Neural cell (in vitro differentiated cells): Measurements from ENCODE around the gene RCBTB2. TPM values are rescaled to one million over a fixed set of nuclear protein-coding genes. Genes with fewer than 3 reads are reported as not detected.

Source experiments
- H2AFZ ChIP-seq: fragments of 200-600, 300-800 bp; sonication (generic), shearing (Covaris generic); 2 replicates; pipeline ENCODE4 v1.6.0; 2014; ENCODE audit warnings: low read depth, mild to moderate bottlenecking, antibody characterized with exemption, low read length, moderate library complexity
- H3F3A ChIP-seq: fragments of 200-600 bp; shearing (Covaris generic); 2 replicates; pipeline ENCODE4 v1.6.1; 2016; ENCODE audit warnings: mild to moderate bottlenecking, moderate library complexity, mixed read lengths, antibody characterized with exemption, low read length; ENCODE audit not compliant: insufficient read depth, poor library complexity, severe bottlenecking
- H3K27ac ChIP-seq: fragments of 200-600, 300-800 bp; sonication (generic), shearing (Covaris generic); 2 replicates; pipeline ENCODE4 v1.5.1; 2014; ENCODE audit warnings: mild to moderate bottlenecking, low read length, moderate library complexity
- H3K27me3 ChIP-seq: fragments of 300-800, 200-600 bp; sonication (generic), shearing (Covaris generic); 2 replicates; pipeline ENCODE4 v1.6.0; 2014; ENCODE audit warnings: mild to moderate bottlenecking, low read depth, low read length, moderate library complexity; ENCODE audit not compliant: insufficient read depth
- H3K36me3 ChIP-seq: fragments of 300-800, 200-600 bp; sonication (generic), shearing (Covaris generic); 2 replicates; pipeline ENCODE4 v1.5.1; 2014; ENCODE audit warnings: mild to moderate bottlenecking, antibody characterized with exemption, low read length, moderate library complexity; ENCODE audit not compliant: insufficient read depth
- H3K4me2 ChIP-seq: fragments of 300-800, 200-600 bp; sonication (generic), shearing (Covaris generic); 2 replicates; pipeline ENCODE4 v1.6.0; 2014; ENCODE audit warnings: mild to moderate bottlenecking, low read length
- H3K4me3 ChIP-seq: fragments of 300-800, 200-600 bp; sonication (generic), shearing (Covaris generic); 2 replicates; pipeline ENCODE4 v1.5.1; 2014; ENCODE audit warnings: mild to moderate bottlenecking, low read length, moderate library complexity
- H3K79me2 ChIP-seq: fragments of 200-600 bp; shearing (Covaris generic); replicated peaks from 2 replicates; pipeline ENCODE4 v1.6.0; 2014; ENCODE audit warnings: mild to moderate bottlenecking, low read length, moderate library complexity; ENCODE audit not compliant: insufficient read depth
- H3K9ac ChIP-seq: fragments of 300-800, 200-600 bp; sonication (generic), shearing (Covaris generic); 2 replicates; pipeline ENCODE4 v1.6.1; 2016; ENCODE audit warnings: mild to moderate bottlenecking, low read length, mixed read lengths
- H3K9me2 ChIP-seq: fragments of 200-600 bp; shearing (Covaris generic); 2 replicates; pipeline ENCODE4 v1.6.1; 2016; ENCODE audit warnings: mild to moderate bottlenecking, low read length, mixed read lengths; ENCODE audit not compliant: insufficient read depth
- H3K9me3 ChIP-seq: fragments of 200-600, 300-800 bp; sonication (generic), shearing (Covaris generic); 2 replicates; pipeline ENCODE4 v1.6.1; 2016; ENCODE audit warnings: mild to moderate bottlenecking, mixed run types, low read length, moderate library complexity, mixed read lengths
- H4K20me1 ChIP-seq: fragments of 200-600 bp; shearing (Covaris generic); 2 replicates; pipeline ENCODE4 v1.6.1; 2016; ENCODE audit warnings: mild to moderate bottlenecking, mixed run types; ENCODE audit not compliant: insufficient read depth
- EP300 ChIP-seq: fragments of 450-650 bp; conservative IDR thresholded peaks from 2 replicates; pipeline ENCODE4 v1.6.1; 2014; ENCODE audit warnings: antibody characterized with exemption, mild to moderate bottlenecking, moderate library complexity; ENCODE audit not compliant: poor library complexity, severe bottlenecking
- EZH2 ChIP-seq: fragments of 200-600, 300-800 bp; shearing (Covaris generic), sonication (generic); IDR thresholded peaks from 2 replicates; pipeline ENCODE4 v1.6.1; 2014; ENCODE audit warnings: antibody characterized with exemption, low read length, borderline replicate concordance, mild to moderate bottlenecking; ENCODE audit not compliant: insufficient read depth, poor library complexity, severe bottlenecking
- MXI1 ChIP-seq: fragments of 450-650 bp; conservative IDR thresholded peaks from 2 replicates; pipeline ENCODE4 v1.6.1; 2014; ENCODE audit warnings: antibody characterized with exemption, mild to moderate bottlenecking; ENCODE audit not compliant: poor library complexity, severe bottlenecking
- POLR2AphosphoS5 ChIP-seq: IDR thresholded peaks from 2 replicates; pipeline ENCODE4 v1.6.1; 2012
- RAD21 ChIP-seq: fragments of 450-650 bp; conservative IDR thresholded peaks from 2 replicates; pipeline ENCODE4 v1.6.1; 2014; ENCODE audit warnings: antibody characterized with exemption, mild to moderate bottlenecking, moderate library complexity
- SMC3 ChIP-seq: fragments of 450-650 bp; conservative IDR thresholded peaks from 2 replicates; pipeline ENCODE4 v1.6.1; 2014; ENCODE audit warnings: antibody characterized with exemption, mild to moderate bottlenecking, moderate library complexity; ENCODE audit not compliant: poor library complexity
- TAF1 ChIP-seq: IDR thresholded peaks from 2 replicates; pipeline ENCODE4 v1.6.1; 2012; ENCODE audit warnings: low read depth
- polyA plus RNA-seq: library from polyadenylated mRNA; depleted of rRNA; stranded (reverse); fragments of >200 nt; gene quantifications from 2 replicates; pipeline ENCODE4 v1.2.3, GENCODE V29; 2014
- TF ChIP-seq, protein P1 (sequence below): IDR thresholded peaks from 2 replicates; pipeline ENCODE4 v1.6.1; 2012; ENCODE audit warnings: borderline replicate concordance
- TF ChIP-seq, protein P2 (sequence below): fragments of 450-650 bp; IDR thresholded peaks from 2 replicates; pipeline ENCODE4 v1.5.1; 2014; ENCODE audit warnings: antibody characterized with exemption, mild to moderate bottlenecking, moderate library complexity; ENCODE audit not compliant: poor library complexity, severe bottlenecking

RCBTB2 gene
- polyA plus RNA-seq, 1 donor from 2014 or later = 19.0 TPM

DNA sequence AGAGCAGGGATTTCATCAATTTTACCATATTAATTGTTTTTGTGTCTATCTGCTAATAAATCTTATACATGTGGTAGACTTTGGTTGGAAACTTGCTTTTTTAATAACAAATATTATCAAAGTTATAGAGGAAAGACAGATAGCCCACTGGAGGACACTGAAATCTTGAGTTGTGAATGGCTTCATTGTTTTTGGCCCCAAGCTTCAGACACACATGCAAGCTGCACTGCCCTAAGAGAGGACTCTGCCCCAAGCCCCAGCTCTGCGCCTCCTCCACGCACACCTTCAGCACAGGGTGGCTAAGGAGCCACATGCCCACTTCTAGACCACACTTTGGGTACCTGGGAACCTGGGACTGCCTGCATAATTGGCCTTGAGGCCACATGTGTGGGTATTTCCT lies 35.2 kb downstream of the RCBTB2 start:
- no peak overlapping the region for H3K4me2 ChIP-seq
- no peak overlapping the region for H3K4me3 ChIP-seq
- H3K36me3 ChIP-seq = no peaks in the 10 kb centered on the region
- no peak overlapping the region for H3K9ac ChIP-seq
- TF ChIP-seq EZH2 (no peak), EP300 (no peak), TAF1 (no peak), MXI1 (no peak), SMC3 (no peak), POLR2AphosphoS5 (no peak), RAD21 (no peak)
- TF ChIP-seq, protein P1, sequence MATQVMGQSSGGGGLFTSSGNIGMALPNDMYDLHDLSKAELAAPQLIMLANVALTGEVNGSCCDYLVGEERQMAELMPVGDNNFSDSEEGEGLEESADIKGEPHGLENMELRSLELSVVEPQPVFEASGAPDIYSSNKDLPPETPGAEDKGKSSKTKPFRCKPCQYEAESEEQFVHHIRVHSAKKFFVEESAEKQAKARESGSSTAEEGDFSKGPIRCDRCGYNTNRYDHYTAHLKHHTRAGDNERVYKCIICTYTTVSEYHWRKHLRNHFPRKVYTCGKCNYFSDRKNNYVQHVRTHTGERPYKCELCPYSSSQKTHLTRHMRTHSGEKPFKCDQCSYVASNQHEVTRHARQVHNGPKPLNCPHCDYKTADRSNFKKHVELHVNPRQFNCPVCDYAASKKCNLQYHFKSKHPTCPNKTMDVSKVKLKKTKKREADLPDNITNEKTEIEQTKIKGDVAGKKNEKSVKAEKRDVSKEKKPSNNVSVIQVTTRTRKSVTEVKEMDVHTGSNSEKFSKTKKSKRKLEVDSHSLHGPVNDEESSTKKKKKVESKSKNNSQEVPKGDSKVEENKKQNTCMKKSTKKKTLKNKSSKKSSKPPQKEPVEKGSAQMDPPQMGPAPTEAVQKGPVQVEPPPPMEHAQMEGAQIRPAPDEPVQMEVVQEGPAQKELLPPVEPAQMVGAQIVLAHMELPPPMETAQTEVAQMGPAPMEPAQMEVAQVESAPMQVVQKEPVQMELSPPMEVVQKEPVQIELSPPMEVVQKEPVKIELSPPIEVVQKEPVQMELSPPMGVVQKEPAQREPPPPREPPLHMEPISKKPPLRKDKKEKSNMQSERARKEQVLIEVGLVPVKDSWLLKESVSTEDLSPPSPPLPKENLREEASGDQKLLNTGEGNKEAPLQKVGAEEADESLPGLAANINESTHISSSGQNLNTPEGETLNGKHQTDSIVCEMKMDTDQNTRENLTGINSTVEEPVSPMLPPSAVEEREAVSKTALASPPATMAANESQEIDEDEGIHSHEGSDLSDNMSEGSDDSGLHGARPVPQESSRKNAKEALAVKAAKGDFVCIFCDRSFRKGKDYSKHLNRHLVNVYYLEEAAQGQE = no peak
- TF ChIP-seq, protein P2, sequence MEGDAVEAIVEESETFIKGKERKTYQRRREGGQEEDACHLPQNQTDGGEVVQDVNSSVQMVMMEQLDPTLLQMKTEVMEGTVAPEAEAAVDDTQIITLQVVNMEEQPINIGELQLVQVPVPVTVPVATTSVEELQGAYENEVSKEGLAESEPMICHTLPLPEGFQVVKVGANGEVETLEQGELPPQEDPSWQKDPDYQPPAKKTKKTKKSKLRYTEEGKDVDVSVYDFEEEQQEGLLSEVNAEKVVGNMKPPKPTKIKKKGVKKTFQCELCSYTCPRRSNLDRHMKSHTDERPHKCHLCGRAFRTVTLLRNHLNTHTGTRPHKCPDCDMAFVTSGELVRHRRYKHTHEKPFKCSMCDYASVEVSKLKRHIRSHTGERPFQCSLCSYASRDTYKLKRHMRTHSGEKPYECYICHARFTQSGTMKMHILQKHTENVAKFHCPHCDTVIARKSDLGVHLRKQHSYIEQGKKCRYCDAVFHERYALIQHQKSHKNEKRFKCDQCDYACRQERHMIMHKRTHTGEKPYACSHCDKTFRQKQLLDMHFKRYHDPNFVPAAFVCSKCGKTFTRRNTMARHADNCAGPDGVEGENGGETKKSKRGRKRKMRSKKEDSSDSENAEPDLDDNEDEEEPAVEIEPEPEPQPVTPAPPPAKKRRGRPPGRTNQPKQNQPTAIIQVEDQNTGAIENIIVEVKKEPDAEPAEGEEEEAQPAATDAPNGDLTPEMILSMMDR = no peak
- H3K27ac ChIP-seq = no peak overlapping the region
- no peaks in the 10 kb centered on the region for H3K9me3 ChIP-seq
- H3F3A ChIP-seq = no peaks in the 10 kb centered on the region
- H3K79me2 ChIP-seq = no peaks in the 10 kb centered on the region
- no peaks in the 10 kb centered on the region for H3K27me3 ChIP-seq
- no peaks in the 10 kb centered on the region for H4K20me1 ChIP-seq
- no peaks in the 10 kb centered on the region for H3K9me2 ChIP-seq
- no peak overlapping the region for H2AFZ ChIP-seq

DNA sequence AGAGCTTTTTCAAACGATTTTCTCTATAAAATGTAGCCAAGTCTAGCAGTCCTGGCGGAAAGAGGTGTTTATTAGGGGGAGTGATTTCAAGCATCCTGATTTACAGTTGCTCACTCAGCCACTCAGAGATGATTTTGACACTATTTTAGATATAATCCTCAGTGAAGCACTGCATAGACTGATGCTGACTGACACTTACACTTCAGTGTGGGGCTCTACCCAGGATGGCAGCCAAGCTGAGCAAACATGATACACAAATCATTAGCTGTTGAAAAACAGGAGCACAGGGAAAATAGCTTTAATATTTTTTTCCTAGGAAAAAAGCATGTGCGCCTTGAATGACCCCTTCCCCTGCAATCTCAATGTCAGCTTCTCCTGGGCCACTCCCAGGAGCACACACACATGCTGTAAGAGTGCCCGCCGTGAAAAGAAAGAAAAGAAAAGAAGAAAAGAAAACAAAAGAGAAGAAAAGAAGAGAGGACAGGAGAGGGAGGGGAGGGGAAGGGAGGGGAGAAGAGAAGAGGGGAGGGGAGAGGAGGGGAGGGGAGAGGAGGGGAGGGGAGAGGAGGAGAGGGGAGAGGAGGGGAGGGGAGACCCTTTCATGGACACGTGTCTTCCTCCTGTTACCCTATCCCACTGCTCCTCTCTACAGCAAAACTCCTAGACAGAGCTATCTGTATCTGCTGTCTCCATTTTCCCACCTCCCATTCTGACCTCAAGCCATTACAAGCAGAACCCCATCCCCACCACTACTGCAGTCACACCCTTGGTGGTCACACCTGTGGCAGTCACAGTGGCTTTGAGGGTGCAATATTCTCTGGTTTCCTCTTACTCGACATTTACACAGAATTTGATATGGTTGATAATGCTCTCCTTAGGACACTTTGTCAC lies 36.4 kb downstream of the RCBTB2 start:
- Histone ChIP-seq H3K4me2 (no peak overlapping the region), H3K27ac (no peak overlapping the region), H3K36me3 (no peaks in the 10 kb centered on the region), H3K4me3 (no peak overlapping the region), H3K79me2 (no peaks in the 10 kb centered on the region), H3K9me3 (no peaks in the 10 kb centered on the region), H2AFZ (no peak overlapping the region), H3K9me2 (no peaks in the 10 kb centered on the region), H3F3A (no peaks in the 10 kb centered on the region), H3K9ac (no peak overlapping the region), H4K20me1 (no peaks in the 10 kb centered on the region), H3K27me3 (no peaks in the 10 kb centered on the region)
- TF ChIP-seq MXI1 (no peak), EZH2 (no peak), SMC3 (no peak), POLR2AphosphoS5 (no peak), TAF1 (no peak), RAD21 (no peak), EP300 (no peak)
- TF ChIP-seq, protein P2 = no peak
- TF ChIP-seq, protein P1 = no peak
